Retinal pigment epithelial cell (primary cell): ENCODE measurements around the gene MMS22L.

ENCODE experiments used
- DNase-seq: peaks from one replicate; pipeline ENCODE4 v3.0.0-alpha.2; 2010; ENCODE audit warnings: low read depth
- H3K4me3 ChIP-seq: 2 replicates; pipeline ENCODE4 v1.5.1; 2011; ENCODE audit warnings: mild to moderate bottlenecking, low read length, control low read depth, moderate library complexity
- TF ChIP-seq, protein P1 (sequence below): conservative IDR thresholded peaks from 2 replicates; pipeline ENCODE4 v1.5.1; 2011; ENCODE audit warnings: low read depth, low read length, control low read depth, inconsistent platforms

MMS22L gene

DNA sequence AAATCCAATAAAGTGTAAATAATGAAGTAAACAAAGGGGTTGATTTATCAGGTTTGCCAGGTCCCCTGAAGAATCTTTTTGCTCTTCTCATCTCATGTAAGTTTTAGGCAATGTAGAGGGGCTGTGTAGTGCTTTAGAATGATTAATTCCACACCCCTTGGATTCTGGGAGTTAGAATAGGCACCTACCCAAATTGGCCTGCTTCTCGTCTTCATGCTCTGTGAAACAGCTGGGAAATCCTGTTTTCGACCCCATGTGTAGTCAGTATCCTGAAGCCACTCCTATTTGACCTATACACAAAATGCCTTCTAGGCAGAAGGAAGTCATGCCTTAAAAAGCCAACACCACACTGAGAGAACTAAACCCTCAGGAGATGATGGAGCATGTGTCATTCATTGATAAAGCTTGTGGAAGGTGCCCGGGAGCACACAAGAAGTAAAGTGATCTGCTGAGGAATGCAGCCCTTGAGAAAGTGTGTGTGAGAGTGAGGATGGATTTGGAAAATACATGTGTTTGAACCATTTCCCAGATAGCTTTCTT is 187.6 kb downstream of the MMS22L start:
- H3K4me3 ChIP-seq, result no peak overlapping the region
- DNase-seq, result no peak
- TF ChIP-seq, protein P1, sequence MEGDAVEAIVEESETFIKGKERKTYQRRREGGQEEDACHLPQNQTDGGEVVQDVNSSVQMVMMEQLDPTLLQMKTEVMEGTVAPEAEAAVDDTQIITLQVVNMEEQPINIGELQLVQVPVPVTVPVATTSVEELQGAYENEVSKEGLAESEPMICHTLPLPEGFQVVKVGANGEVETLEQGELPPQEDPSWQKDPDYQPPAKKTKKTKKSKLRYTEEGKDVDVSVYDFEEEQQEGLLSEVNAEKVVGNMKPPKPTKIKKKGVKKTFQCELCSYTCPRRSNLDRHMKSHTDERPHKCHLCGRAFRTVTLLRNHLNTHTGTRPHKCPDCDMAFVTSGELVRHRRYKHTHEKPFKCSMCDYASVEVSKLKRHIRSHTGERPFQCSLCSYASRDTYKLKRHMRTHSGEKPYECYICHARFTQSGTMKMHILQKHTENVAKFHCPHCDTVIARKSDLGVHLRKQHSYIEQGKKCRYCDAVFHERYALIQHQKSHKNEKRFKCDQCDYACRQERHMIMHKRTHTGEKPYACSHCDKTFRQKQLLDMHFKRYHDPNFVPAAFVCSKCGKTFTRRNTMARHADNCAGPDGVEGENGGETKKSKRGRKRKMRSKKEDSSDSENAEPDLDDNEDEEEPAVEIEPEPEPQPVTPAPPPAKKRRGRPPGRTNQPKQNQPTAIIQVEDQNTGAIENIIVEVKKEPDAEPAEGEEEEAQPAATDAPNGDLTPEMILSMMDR, result no peak

DNA sequence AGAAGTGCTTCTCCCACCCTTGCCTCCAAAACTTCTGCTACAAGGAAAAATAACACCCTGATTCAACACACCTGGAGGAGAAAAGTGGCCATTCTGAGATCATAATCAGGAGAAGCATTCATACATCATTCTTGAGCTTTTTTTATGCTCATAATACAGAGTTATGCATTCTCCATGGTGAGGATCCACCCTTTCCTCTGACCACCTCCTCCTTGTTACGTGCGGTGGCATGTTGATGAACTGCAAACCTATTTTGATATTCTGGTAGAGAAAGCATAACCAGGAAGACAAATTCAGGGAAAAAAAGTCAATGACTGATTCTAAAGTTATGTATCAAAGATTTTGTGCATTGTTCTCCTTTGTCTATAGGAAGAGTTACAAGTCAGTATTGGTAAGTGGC is 188.6 kb downstream of the MMS22L start:
- DNase-seq, result no peak
- TF ChIP-seq, protein P1, result no peak
- no peak overlapping the region for H3K4me3 ChIP-seq

GRCh38 chr6:97092673-97093305 is 190.2 kb downstream of the MMS22L start:
- DNase-seq, result no peak
- TF ChIP-seq, protein P1, result no peak
- no peak overlapping the region for H3K4me3 ChIP-seq
